Activated CD8-positive, alpha-beta memory T cell treated with anti-CD3 and anti-CD28 coated beads, Interleukin-2, amount 10 ng/mL, durations not matched to agents 7 days and 5 days (primary cell): ENCODE data around the gene RPL22. TPM values are rescaled to one million over a fixed set of nuclear protein-coding genes. Genes with fewer than 3 reads are reported as not detected.

ENCODE experiments used
- ATAC-seq: fragments of 150-1000 bp; cut with Tn5 transposase; one replicate; pipeline ENCODE4 v1.10.0; 2021; ENCODE audit warnings: moderate library complexity
- CTCF ChIA-PET: fragments of 350-600 bp; sonication (Branson Sonifier 250); formaldehyde crosslinking; loops from one replicate; lab custom pipeline; 2021; ENCODE audit warnings: antibody characterized with exemption; lab: Charles Lee
- DNase-seq: peaks from one replicate; pipeline ENCODE4 v3.0.0-alpha.2; 2020
- H3K27ac Mint-ChIP-seq: one replicate; pipeline ENCODE4 v1.8.0; 2021; ENCODE audit warnings: mild to moderate bottlenecking, mixed read lengths
- H3K27me3 Mint-ChIP-seq: one replicate; pipeline ENCODE4 v1.8.0; 2021; ENCODE audit warnings: mixed read lengths
- H3K36me3 Mint-ChIP-seq: one replicate; pipeline ENCODE4 v1.8.0; 2021; ENCODE audit warnings: mild to moderate bottlenecking, mixed read lengths
- H3K4me1 Mint-ChIP-seq: one replicate; pipeline ENCODE4 v1.8.0; 2021; ENCODE audit warnings: mixed read lengths
- H3K4me3 Mint-ChIP-seq: one replicate; pipeline ENCODE4 v1.8.0; 2021; ENCODE audit warnings: mild to moderate bottlenecking, moderate library complexity, mixed read lengths
- H3K9me3 Mint-ChIP-seq: one replicate; pipeline ENCODE4 v1.8.0; 2022; ENCODE audit warnings: low read depth, mixed read lengths
- total RNA-seq, 2 experiments: library from RNA; stranded (reverse); gene quantifications; one replicate each; pipeline ENCODE4 v1.2.3, GENCODE V29; 2021

The RPL22 gene
- total RNA-seq, 2 experiments from 2014 or later: 229 to 287 TPM

DNA sequence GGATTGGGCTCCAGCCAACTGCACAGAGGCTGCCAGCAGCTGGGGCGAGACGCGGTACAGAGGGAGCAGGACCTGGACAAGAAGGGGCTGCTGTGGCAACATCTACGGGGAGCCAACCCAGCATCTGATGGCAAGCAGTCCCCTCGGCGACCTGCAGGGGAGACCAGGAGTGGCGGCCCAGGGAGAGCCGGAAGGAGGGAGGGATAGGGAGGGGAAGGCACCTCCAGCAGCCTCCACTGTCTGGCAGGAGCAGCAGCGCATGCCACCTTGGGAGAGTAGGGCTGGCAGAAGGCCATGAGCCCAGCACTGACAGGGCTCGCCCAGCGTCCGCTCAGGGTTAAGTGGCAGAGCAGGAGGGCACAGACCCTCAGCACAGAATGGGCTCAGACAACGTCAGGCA is 36.6 kb downstream of the RPL22 start:
- H3K36me3 Mint-ChIP-seq: no peaks in the 10 kb centered on the region
- no peaks in the 10 kb centered on the region for H3K9me3 Mint-ChIP-seq
- H3K4me3 Mint-ChIP-seq: no peak overlapping the region
- H3K27me3 Mint-ChIP-seq: peaks cover 17% of the 10 kb centered on the region
- ATAC-seq (no peak), DNase-seq (no peak)
- no peak overlapping the region for H3K27ac Mint-ChIP-seq
- CTCF ChIA-PET: no interaction called here
- peaks cover 4% of the 10 kb centered on the region for H3K4me1 Mint-ChIP-seq

DNA sequence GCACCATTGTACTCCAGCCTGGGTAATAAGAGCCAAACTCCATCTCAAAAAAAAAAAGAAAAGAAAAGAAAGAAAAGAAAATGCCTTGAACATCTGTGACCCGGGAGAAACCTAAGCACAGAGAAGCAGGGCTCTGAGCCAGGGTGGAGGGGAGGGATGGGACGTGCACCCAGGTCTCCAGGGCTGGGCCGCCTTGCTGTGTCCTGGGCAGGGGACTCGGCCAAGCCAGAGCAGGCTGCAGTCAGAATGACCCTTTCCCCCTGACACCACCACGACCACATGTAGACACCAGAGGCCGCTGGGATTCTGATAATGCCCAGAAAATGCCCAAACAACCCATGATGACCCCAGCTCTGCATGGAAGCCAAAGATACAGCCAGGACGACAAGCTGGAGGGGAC is 37.1 kb downstream of the RPL22 start:
- DNase-seq (no peak), ATAC-seq (no peak)
- no peak overlapping the region for H3K4me3 Mint-ChIP-seq
- H3K4me1 Mint-ChIP-seq: peaks cover 5% of the 10 kb centered on the region
- H3K9me3 Mint-ChIP-seq: no peaks in the 10 kb centered on the region
- H3K27me3 Mint-ChIP-seq: peaks cover 17% of the 10 kb centered on the region
- no peaks in the 10 kb centered on the region for H3K36me3 Mint-ChIP-seq
- no peak overlapping the region for H3K27ac Mint-ChIP-seq
- CTCF ChIA-PET: no interaction called here

DNA sequence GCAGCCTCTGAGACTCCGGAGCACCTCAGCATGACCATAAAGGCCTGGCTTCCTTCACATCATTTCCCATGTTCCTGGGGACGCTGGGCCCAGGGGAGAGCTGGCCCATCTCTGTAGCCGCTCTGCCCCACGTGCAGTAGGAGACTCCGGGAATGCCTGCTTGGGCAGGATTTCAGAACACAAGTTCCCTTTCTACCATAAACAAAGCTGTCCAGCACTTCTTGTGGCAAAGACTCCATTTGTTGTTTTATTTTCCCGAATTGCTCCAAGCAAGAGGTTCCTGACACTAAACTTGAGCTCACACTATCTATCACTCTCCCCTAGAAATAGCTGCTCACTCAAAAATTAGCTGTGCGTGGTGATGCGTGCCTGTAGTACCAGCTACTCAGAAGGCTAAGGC is 41.2 kb downstream of the RPL22 start:
- DNase-seq (no peak), ATAC-seq (no peak)
- CTCF ChIA-PET: no interaction called here
- Mint-ChIP-seq H3K27ac (no peak overlapping the region), H3K4me1 (peaks cover 13% of the 10 kb centered on the region), H3K9me3 (no peaks in the 10 kb centered on the region), H3K4me3 (no peak overlapping the region), H3K36me3 (no peaks in the 10 kb centered on the region), H3K27me3 (peaks cover 15% of the 10 kb centered on the region)

DNA sequence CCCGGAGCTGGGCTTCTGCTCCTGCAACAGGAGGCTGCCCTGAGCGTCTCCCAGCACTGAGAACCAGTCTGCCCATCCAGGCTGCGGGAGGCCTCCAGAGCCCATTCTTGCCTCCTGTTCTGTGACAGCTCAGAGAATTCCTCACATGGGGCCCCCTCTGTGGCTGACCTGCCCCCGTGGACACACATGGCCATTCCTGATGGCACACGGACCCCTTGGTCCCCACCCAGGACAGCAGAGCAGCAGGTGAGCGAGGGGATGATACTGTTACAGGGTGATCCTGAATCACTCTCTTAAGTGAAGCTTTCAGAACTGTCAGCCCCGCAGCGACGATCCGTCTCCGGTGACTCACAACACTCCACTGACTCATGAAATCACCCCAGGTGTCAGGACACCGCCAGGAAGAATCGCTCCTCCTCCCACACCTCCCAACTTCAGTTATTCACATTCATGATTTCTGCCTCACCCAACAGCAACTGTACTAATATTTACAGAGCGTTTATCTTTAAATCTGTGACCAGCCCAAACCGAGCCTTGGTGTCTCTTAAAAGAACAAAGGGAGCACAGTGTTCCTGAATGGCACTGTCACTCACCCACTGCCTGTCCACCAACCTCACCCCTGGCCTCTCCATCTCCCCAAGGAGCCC is 41.7 kb downstream of the RPL22 start:
- DNase-seq (no peak), ATAC-seq (peak; percentile 27)
- Mint-ChIP-seq H3K27ac (no peak overlapping the region), H3K9me3 (no peaks in the 10 kb centered on the region), H3K36me3 (no peaks in the 10 kb centered on the region), H3K4me3 (no peak overlapping the region), H3K4me1 (peaks cover 13% of the 10 kb centered on the region), H3K27me3 (peaks cover 15% of the 10 kb centered on the region)
- CTCF ChIA-PET: no interaction called here

DNA sequence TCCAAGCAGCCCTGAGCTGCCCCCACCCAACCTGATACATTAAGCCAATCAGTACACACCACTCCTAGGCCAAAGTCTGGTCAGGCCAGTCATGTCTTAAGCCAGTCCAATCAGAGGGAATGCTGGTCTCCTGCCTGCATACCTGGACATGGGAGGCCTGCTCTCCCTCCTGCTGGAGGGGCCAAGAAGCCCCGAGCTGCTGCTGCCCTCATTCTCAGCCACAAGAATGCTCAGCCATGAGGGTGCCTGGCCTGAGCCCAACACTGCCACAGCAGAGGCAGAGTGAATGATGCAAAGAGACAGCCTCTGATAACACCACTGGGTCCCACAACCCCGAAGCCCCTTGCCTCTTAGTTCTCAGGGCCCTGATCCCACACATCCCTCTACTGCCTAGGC is 42.3 kb downstream of the RPL22 start:
- DNase-seq: no peak
- Mint-ChIP-seq H3K27ac (no peak overlapping the region), H3K9me3 (no peaks in the 10 kb centered on the region), H3K36me3 (no peaks in the 10 kb centered on the region), H3K4me3 (no peak overlapping the region), H3K4me1 (peaks cover 13% of the 10 kb centered on the region), H3K27me3 (peaks cover 15% of the 10 kb centered on the region)
- ATAC-seq: peak; percentile 9
- CTCF ChIA-PET: no interaction called here

DNA sequence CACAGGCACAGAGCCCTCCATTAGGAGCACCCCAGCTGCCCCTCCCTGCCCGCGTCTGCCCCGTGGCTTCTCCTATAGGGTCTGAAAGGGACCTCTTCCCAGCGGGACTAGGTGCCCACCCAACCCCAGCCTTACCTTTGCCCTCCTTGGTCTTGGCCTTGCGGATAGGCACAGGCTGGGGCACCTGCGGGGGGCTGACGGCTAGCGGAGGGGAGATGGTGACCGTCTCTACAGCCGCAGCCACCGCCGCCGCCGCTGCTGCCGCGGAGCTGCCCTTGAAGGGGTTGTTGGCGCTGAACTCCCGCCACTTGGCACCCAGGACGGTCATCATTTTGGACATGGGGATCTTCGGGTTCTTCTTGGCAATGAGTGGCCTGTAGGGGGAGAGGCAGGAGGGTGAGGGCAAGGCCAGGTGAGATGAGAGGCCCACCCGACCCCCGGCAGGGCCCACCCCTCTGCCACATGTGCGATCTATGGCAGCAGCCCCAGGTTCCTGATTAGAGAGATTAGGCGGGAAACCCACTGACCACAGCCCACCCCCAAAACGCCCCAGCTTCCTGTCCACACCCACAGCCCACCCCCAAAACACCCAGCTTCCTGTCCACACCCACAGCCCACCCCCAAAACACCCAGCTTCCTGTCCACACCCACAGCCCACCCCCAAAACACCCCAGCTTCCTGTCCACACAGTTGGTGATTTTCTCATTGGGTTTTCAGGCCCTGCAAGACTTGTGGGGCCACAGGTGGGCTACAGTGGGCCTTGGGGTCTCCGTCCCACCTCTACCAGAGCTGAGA is 44.7 kb downstream of the RPL22 start:
- Mint-ChIP-seq H3K27me3 (peaks cover 5% of the 10 kb centered on the region), H3K4me1 (peaks cover 13% of the 10 kb centered on the region), H3K36me3 (no peaks in the 10 kb centered on the region), H3K9me3 (no peaks in the 10 kb centered on the region), H3K27ac (no peak overlapping the region), H3K4me3 (no peak overlapping the region)
- DNase-seq (no peak), ATAC-seq (no peak)
- CTCF ChIA-PET: no interaction called here

DNA sequence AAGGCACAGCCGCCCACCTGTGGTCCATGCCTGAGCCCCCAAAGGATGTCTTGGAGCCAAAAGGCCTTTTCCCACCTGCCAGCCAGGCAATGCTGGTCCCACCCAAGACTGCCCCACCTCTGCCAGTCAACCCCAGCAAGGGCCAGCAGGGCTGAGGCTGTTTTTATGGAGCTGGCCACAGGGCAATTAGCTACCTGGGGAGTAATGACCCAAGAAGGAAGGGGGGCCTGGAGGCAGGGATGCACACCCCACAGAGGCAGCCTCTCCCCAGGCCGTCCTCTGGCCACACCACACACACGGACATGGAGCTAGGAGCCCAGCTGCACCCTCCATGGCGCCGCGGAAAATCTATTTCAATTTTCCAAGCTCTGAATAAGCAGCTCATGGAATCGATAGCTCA is 46.5 kb downstream of the RPL22 start:
- CTCF ChIA-PET: interaction anchor here (0.6 kb wide), 1 partner anchor 51 kb away, joined by 3 read pairs; no protein-coding TSS in a partner anchor
- DNase-seq (no peak), ATAC-seq (no peak)
- Mint-ChIP-seq H3K27ac (no peak overlapping the region), H3K4me3 (no peak overlapping the region), H3K4me1 (peaks cover 15% of the 10 kb centered on the region), H3K9me3 (no peaks in the 10 kb centered on the region), H3K36me3 (no peaks in the 10 kb centered on the region), H3K27me3 (peaks cover 6% of the 10 kb centered on the region)

DNA sequence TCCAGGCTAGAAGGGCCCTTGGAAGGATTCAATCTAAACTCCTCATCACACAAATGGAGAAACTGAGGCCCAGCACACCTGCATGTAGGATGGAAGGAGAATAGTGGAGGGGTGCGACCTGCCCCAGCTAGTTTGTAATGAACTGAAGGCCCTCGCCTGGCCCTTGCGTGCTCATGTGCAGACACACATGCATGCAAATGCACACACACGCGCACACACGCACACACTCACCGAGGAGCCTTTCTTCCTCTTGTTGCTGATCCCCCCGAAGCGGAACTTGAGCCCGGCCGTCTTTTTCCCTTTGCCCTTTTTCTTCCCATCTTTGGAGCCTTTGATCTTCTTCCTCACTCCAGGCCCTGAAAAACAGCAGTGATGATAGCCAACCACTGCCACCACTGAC is 47.2 kb downstream of the RPL22 start:
- CTCF ChIA-PET: interaction anchor here (0.6 kb wide), 1 partner anchor 51 kb away, joined by 3 read pairs; no protein-coding TSS in a partner anchor
- no peak overlapping the region for H3K27ac Mint-ChIP-seq
- ATAC-seq: no peak
- no peaks in the 10 kb centered on the region for H3K9me3 Mint-ChIP-seq
- no peak for DNase-seq
- peaks cover 7% of the 10 kb centered on the region for H3K27me3 Mint-ChIP-seq
- H3K4me1 Mint-ChIP-seq: peaks cover 13% of the 10 kb centered on the region
- H3K36me3 Mint-ChIP-seq: no peaks in the 10 kb centered on the region
- H3K4me3 Mint-ChIP-seq: no peak overlapping the region

DNA sequence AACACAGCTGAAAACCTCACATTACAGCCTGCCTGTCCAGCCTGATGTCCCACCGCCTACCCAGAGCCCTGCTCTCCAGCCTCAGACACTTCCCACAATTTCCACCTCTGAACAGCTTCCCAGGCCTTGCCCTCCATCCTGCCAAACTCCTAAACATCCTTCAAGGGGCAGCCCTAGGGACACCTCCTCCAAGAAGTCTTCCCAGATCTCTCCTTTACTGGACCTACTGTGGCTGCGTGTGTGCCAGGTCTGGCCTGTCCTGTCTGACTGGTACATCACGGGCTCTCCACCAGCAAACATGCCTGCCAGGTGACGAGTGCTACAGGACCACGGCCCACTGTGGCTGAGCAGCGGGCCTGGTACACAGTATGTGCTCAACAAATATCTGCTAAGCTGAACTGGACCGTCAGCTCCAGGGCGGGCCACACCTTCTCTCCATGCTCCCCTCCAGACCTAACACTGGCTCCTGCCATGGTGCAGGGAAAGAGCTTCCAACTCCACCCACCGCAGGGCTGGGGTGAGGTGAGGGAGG is 48.0 kb downstream of the RPL22 start:
- peaks cover 7% of the 10 kb centered on the region for H3K27me3 Mint-ChIP-seq
- no peaks in the 10 kb centered on the region for H3K9me3 Mint-ChIP-seq
- no peak for ATAC-seq
- H3K4me1 Mint-ChIP-seq: peaks cover 13% of the 10 kb centered on the region
- no peak for DNase-seq
- no peak overlapping the region for H3K4me3 Mint-ChIP-seq
- CTCF ChIA-PET: no interaction called here
- H3K36me3 Mint-ChIP-seq: no peaks in the 10 kb centered on the region
- no peak overlapping the region for H3K27ac Mint-ChIP-seq

DNA sequence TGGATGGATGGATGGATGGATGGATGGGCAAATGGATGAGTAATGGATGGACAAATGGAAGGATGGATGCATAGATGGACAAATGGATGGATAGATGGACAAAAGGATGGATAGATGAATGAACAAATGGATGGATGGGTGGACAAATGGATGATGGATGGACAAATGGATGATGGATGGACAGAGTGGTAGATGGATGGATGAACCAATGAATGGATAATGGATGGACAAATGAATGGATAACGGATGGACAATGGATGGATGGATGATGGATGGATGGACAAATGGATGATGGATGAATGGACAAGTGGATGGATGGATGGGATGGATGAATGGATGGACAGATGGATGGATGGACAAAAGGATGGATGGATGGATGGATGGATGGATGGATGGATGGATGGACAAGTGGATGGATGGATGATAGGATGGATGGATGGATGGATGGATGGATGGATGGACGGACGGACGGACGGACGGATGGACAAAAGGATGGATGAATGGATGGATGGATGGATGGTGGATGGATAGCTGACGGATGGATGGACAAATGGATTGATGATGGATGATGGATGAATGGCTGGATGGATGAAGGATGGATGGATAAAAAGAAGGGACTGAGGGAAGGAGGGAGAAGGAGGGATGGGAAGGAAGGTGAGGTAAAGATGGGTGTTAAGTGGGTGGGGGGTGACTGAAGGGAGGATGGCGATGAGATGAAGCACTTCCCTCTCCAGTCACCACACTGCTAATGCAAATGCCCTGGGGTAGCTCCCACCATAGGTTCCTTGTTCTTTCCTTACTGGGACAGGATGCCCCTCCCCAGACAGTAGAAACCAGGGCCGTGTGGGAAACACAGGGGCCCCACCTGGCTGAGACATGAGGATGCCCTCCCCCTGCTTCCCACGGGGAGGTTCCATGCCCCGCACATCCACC is 49.1 kb downstream of the RPL22 start:
- Mint-ChIP-seq H3K27ac (no peak overlapping the region), H3K4me1 (peaks cover 10% of the 10 kb centered on the region), H3K27me3 (peaks cover 7% of the 10 kb centered on the region), H3K36me3 (no peaks in the 10 kb centered on the region), H3K9me3 (no peaks in the 10 kb centered on the region), H3K4me3 (no peak overlapping the region)
- DNase-seq (no peak), ATAC-seq (no peak)
- CTCF ChIA-PET: no interaction called here

DNA sequence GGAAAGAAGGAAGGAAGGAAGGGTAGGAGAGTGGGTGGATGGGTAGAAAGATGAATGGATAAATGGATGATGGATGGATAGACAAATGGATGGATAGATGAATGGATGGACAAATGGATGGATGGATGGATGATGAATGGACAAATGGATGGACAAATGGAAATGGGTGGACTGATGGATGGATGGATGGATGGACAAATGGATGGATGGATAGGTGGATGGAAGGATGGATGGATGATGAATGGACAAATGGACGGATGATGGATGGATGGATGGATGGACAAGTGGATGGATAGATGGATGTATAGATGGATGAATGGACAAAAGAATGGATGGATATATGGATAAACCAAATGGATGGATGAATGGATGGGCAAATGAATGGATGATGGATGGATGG is 49.8 kb downstream of the RPL22 start:
- Mint-ChIP-seq H3K36me3 (no peaks in the 10 kb centered on the region), H3K27me3 (peaks cover 7% of the 10 kb centered on the region), H3K27ac (no peak overlapping the region), H3K9me3 (no peaks in the 10 kb centered on the region), H3K4me3 (no peak overlapping the region), H3K4me1 (peaks cover 8% of the 10 kb centered on the region)
- CTCF ChIA-PET: no interaction called here
- DNase-seq: no peak
- no peak for ATAC-seq

DNA sequence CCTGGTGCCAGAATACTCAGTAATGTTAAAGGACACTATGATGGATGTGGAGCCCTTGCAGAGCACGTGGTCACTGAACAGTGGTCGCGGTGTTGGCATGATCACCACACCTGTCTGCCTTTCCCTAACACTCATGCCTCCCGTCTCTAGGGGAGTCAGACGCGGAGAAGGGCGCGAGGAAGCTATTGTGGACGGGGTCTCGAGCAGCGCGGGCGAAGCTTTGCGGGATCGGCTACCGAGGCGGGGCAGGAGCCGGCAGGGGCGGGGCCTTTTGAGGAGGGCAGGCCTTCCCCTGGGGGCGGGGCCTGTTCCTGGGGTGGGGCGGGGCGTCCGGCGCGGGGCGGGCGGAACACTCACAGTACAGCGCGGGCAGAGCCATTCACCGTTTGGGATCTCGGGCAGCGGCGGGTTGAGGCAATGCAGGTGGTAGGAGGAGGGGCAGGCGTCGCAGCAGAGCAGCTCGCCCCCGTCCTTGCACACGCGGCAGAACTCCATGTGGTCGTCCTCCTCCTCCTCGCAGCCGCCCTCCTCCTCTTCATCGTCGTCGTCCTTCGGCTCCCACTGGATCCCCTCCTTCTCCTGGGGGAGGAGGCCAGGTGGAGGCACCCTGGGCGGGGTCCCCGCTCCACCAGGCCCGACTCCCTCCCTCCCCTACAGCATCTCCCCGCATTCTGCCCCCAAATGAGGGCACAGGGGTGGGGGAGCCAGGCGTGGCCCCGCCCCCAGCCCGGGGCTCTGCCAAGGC is 50.7 kb downstream of the RPL22 start:
- Mint-ChIP-seq H3K27me3 (peaks cover 7% of the 10 kb centered on the region), H3K4me3 (no peak overlapping the region), H3K27ac (no peak overlapping the region), H3K9me3 (no peaks in the 10 kb centered on the region), H3K36me3 (no peaks in the 10 kb centered on the region), H3K4me1 (peaks cover 5% of the 10 kb centered on the region)
- ATAC-seq: peak; percentile 92
- CTCF ChIA-PET: no interaction called here
- DNase-seq: peak; percentile 70
